DMS153 treated with DMSO at 0.1 percent for 48 hours (cell line): ENCODE results near the gene DROSHA.

Experiments
- DNase-seq: peaks from one replicate; lab custom pipeline; 2025; ENCODE audit not compliant: unreplicated experiment; lab: John Stamatoyannopoulos, UW

The DROSHA gene

DNA sequence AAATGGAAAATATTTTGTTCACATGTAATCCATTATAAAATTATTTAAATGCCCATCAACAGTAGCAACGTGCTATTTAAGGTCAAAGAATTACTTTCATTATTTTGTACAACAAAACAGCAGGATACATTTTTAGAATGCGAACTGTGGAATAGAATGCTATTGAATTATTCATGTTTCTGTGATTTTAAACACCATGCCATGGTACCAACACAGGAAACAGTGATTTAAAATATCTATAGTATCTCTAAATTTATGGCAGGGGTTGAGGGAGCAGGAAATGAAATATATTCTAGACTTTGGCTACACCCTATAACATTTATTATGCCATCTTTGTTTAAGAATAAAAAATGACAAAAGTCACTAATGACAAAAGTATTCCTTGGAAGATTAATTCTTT, 62.4 kb downstream of the DROSHA start:
- DNase-seq, result no peak

GRCh38 chr5:31465291-31465690, 66.6 kb downstream of the DROSHA start:
- DNase-seq, result no peak

- DNase-seq, result no peak
Observed at GRCh38 chr5:31464081-31464480, 67.8 kb downstream of the DROSHA start.

- DNase-seq, result no peak
Observed at GRCh38 chr5:31463351-31463750, 68.5 kb downstream of the DROSHA start.

DNA sequence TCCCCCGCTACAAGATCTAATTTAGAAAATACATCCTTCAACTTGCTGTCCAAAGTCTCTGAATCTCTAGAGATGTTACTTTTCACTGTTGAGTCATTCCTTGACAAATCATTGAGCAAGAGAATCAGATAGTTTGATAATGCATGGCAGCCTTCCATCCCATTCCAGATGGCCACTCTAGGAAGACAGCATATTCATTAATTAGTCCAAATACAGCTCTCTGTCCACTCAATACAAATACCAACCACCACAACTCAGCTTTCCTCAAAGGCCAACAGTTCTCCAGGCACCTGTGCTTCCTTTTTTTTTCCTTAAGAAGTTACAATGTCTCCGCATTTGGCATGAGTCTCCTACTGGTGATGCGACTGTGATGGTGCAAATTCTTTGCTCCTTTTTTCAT, 72.3 kb downstream of the DROSHA start:
- DNase-seq, result no peak

GRCh38 chr5:31455172-31455571, 76.7 kb downstream of the DROSHA start:
- no peak for DNase-seq

GRCh38 chr5:31453522-31453921, 78.4 kb downstream of the DROSHA start:
- DNase-seq, result no peak

DNA sequence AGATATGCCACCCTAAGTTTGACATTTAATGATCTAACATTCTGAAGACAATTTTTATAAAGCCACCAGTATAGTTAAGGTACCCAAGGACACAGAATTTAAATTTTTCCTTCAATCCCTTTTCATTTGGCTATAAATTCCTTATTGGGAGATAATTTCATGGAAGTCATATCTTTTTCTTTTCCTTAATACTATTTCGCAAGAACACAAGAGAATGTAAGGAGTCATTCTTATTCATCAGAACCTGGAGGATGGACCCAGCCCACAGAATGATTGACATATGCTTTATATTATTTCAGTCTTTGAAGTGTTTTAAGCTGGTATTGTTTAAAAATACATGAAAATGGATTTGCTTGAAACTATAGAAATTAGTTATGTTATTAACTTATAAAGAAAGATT, 79.6 kb downstream of the DROSHA start:
- no peak for DNase-seq

GRCh38 chr5:31449962-31450361, 81.9 kb downstream of the DROSHA start:
- DNase-seq, result no peak

DNA sequence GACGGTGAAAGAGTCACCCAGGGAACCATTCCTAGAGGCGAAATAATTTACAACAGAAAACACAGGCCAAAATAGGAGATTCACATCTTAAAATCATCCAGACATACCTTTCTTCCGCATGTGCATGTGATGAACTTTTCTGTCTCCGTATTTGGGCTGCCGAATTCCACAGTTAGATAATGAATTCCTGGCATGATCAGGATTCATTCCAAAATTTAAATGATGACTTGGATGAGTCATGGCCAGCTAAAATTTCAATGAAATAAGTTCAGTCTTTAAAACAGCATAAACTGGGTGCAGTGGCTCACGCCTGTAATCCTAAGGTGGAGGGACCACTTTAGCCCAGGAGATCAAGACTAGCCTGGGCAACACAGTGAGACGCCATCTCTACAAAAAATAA, 82.7 kb downstream of the DROSHA start:
- no peak for DNase-seq

DNA sequence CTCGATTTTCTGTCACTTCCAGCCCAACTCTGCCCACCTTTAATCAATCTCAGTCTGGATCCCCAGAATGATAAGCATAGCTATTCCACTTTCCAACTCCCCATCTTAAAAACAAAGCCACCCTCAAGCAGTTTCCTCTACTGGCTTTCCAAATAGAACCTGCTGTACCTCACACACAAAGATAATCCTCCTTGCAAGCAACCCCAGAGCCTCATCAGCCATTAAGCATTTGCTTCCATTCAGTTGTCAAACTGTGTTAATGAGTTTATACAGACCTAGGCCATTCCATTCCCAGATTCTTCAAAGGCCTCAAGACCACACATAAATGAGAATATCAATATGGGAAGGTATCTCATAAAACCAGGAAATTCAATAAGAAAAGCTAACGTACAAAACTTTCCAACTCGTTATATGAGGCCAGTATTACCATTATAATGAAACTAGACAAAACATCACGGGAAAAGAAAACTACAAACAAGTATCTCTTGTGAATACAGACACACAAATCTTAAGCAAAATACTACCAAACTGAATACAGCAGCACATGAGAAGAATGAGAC, 86.8 kb downstream of the DROSHA start:
- no peak for DNase-seq

DNA sequence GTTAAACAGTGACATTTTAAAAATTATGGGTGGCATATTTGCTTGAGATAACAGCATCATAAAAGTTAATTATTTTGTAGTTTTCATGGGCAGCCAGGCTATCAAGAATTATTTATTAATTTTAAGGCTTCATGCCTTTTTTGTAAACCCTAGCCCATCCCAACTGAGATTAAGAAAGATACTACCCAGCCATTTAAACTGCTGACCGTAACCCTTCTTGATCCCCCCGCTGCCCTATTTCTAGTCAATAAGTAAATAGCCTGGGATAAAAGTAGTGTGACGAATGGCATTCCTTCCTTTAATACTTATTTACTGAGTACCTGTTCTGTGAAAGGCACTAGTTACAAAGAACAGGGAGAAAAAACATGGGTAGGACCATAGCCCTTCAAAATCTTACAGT, 88.3 kb downstream of the DROSHA start:
- no peak for DNase-seq

GRCh38 chr5:31442058-31442745, 89.7 kb downstream of the DROSHA start:
- DNase-seq, result no peak

GRCh38 chr5:31436851-31437250, 95.0 kb downstream of the DROSHA start:
- DNase-seq, result no peak

DNA sequence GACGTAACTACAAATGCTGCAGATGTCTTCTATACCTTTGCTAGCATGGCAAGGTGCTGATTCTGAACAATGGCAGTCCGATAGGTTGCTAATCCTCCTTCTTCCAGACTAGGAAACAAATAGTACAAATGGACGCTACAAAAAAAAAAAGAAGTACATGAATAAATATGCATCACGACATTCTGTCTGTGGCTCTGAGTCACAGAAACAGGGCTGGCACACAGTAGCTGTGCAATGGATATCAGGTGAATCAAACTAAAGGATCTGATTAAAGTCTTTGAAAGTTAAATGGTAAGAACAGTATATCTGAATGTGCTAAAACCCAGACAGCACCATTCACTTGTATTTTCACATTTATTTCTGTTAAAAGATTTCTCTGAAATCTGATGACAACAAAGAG, 96.2 kb downstream of the DROSHA start:
- DNase-seq, result no peak

GRCh38 chr5:31434898-31435297, 97.0 kb downstream of the DROSHA start:
- no peak for DNase-seq

- no peak for DNase-seq
Observed at GRCh38 chr5:31433229-31433628, 98.7 kb downstream of the DROSHA start.

GRCh38 chr5:31427724-31428309, 104.1 kb downstream of the DROSHA start:
- no peak for DNase-seq

- DNase-seq, result no peak
Observed at GRCh38 chr5:31427013-31427723, 104.7 kb downstream of the DROSHA start.

- no peak for DNase-seq
Observed at GRCh38 chr5:31421806-31422586, 109.9 kb downstream of the DROSHA start.

- DNase-seq, result no peak
Observed at GRCh38 chr5:31417512-31417911, 114.4 kb downstream of the DROSHA start.
